HTR-8/SVneo (cell line): Measurements from ENCODE around the gene KIAA1217.
A peak's percentile ranks its signal among the peaks of the same experiment; 100 is the strongest.
"Not testable (repeated sequence)": the region's sequence is repeated elsewhere in the genome, so short reads cannot be mapped to it uniquely, and the experiment has no call there.

Experiments used
- DNase-seq: peaks from one replicate; pipeline ENCODE4 v3.0.0; 2011; ENCODE audit warnings: low spot score, mixed read lengths; ENCODE audit not compliant: insufficient read length
- FAIRE-seq: peaks from 2 replicates; lab custom pipeline; 2011; peaks lifted over from hg19 to GRCh38; lab: Jason Lieb, UNC

The KIAA1217 gene

GRCh38 chr10:24476913-24477701 is 268.2 kb downstream of the KIAA1217 start:
- FAIRE-seq (peak; percentile 48), DNase-seq (no peak)

GRCh38 chr10:24477915-24478314 is 269.0 kb downstream of the KIAA1217 start:
- FAIRE-seq (no peak), DNase-seq (no peak)

- FAIRE-seq = no peak
- no peak for DNase-seq
Measured at GRCh38 chr10:24479806-24480205, 270.9 kb downstream of the KIAA1217 start.

GRCh38 chr10:24480447-24480846 is 271.5 kb downstream of the KIAA1217 start:
- DNase-seq = no peak
- peak; percentile 9 for FAIRE-seq

GRCh38 chr10:24481241-24481640 is 272.3 kb downstream of the KIAA1217 start:
- DNase-seq = no peak

GRCh38 chr10:24482713-24483112 is 273.8 kb downstream of the KIAA1217 start:
- DNase-seq, FAIRE-seq: not testable (repeated sequence)

More at GRCh38 chr10:24481241-24481640, 272.3 kb downstream of the KIAA1217 start:
- FAIRE-seq = no peak

- DNase-seq (peak; percentile 83), FAIRE-seq (peak; percentile 74)
Measured at GRCh38 chr10:24483701-24484100, 274.8 kb downstream of the KIAA1217 start.

GRCh38 chr10:24484771-24485170 is 275.8 kb downstream of the KIAA1217 start:
- DNase-seq = no peak

GRCh38 chr10:24485304-24485703 is 276.4 kb downstream of the KIAA1217 start:
- no peak for FAIRE-seq

More at GRCh38 chr10:24484771-24485170, 275.8 kb downstream of the KIAA1217 start:
- no peak for FAIRE-seq

GRCh38 chr10:24488631-24489030 is 279.7 kb downstream of the KIAA1217 start:
- no peak for FAIRE-seq
- no peak for DNase-seq

More at GRCh38 chr10:24485304-24485703, 276.4 kb downstream of the KIAA1217 start:
- DNase-seq = no peak

GRCh38 chr10:24493165-24493564 is 284.2 kb downstream of the KIAA1217 start:
- FAIRE-seq (no peak), DNase-seq (no peak)

- DNase-seq (no peak), FAIRE-seq (no peak)
Measured at GRCh38 chr10:24494236-24494635, 285.3 kb downstream of the KIAA1217 start.

- FAIRE-seq (peak; percentile 44), DNase-seq (no peak)
Measured at GRCh38 chr10:24494777-24495176, 285.8 kb downstream of the KIAA1217 start.

GRCh38 chr10:24495666-24496460 is 286.9 kb downstream of the KIAA1217 start:
- DNase-seq = no peak
- FAIRE-seq = no peak

GRCh38 chr10:24496906-24497305 is 288.0 kb downstream of the KIAA1217 start:
- FAIRE-seq = no peak
- no peak for DNase-seq

- DNase-seq (no peak), FAIRE-seq (no peak)
Measured at GRCh38 chr10:24501056-24501711, 292.2 kb downstream of the KIAA1217 start.

- no peak for FAIRE-seq
- DNase-seq = no peak
Measured at GRCh38 chr10:24502006-24502405, 293.1 kb downstream of the KIAA1217 start.

- FAIRE-seq (no peak), DNase-seq (no peak)
Measured at GRCh38 chr10:24502801-24503460, 294.0 kb downstream of the KIAA1217 start.

GRCh38 chr10:24503461-24504320 is 294.8 kb downstream of the KIAA1217 start:
- FAIRE-seq (peak; percentile 51), DNase-seq (peak; percentile 40)
